ENCODE measurements around the gene LAPTM5.

Gene LAPTM5

DNA sequence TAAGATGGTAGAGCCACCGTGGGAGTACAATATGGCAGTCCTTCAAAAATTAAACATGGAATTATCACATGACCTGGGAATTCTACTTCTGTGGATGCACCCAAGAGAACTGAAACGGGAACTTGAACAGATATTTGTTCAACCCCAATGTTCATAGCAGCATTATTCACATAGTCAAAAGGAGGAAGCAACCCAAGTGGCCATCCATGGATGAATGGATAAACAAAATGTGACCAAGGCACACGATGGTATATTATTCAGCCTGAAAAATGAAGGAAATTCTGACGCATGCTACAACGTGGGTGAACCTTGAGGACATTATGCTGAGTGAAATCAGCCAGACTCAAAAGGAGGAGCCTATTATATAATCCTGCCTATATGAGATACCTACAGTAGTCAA is 22.8 kb upstream of the LAPTM5 start:
- peak in 1 of 2 donors; percentile 58 for DNase-seq (ENCODE audit: low spot score in 2 of 2)
- H3K36me3 Mint-ChIP-seq: no peaks in the 10 kb centered on the region
- peaks cover 19% of the 10 kb centered on the region for H3K4me1 Mint-ChIP-seq
- peak overlapping the region; percentile 28 for H3K4me3 Mint-ChIP-seq
- H3K27me3 Mint-ChIP-seq: no peaks in the 10 kb centered on the region
- peak overlapping the region; percentile 94 for H3K27ac Mint-ChIP-seq
- ATAC-seq (ENCODE audit: low read depth): peak; percentile 74
- no peaks in the 10 kb centered on the region for H3K9me3 Mint-ChIP-seq

- Mint-ChIP-seq H3K4me1 (peaks cover 19% of the 10 kb centered on the region), H3K4me3 (peak overlapping the region; percentile 2), H3K36me3 (no peaks in the 10 kb centered on the region), H3K9me3 (no peaks in the 10 kb centered on the region), H3K27ac (peak overlapping the region; percentile 94), H3K27me3 (no peaks in the 10 kb centered on the region)
- DNase-seq (ENCODE audit: low spot score in 2 of 2) (peak; percentile 97 to 99), ATAC-seq (ENCODE audit: low read depth) (peak; percentile 59)
Measured at GRCh38 chr1:30779294-30780071, 21.9 kb upstream of the LAPTM5 start.

GRCh38 chr1:30778979-30779293 is 21.4 kb upstream of the LAPTM5 start:
- Mint-ChIP-seq H3K4me3 (no peak overlapping the region), H3K36me3 (no peaks in the 10 kb centered on the region), H3K4me1 (peaks cover 19% of the 10 kb centered on the region), H3K27me3 (no peaks in the 10 kb centered on the region), H3K27ac (peak overlapping the region; percentile 94), H3K9me3 (no peaks in the 10 kb centered on the region)
- ATAC-seq (ENCODE audit: low read depth) (no peak), DNase-seq (ENCODE audit: low spot score in 2 of 2) (no peak)

DNA sequence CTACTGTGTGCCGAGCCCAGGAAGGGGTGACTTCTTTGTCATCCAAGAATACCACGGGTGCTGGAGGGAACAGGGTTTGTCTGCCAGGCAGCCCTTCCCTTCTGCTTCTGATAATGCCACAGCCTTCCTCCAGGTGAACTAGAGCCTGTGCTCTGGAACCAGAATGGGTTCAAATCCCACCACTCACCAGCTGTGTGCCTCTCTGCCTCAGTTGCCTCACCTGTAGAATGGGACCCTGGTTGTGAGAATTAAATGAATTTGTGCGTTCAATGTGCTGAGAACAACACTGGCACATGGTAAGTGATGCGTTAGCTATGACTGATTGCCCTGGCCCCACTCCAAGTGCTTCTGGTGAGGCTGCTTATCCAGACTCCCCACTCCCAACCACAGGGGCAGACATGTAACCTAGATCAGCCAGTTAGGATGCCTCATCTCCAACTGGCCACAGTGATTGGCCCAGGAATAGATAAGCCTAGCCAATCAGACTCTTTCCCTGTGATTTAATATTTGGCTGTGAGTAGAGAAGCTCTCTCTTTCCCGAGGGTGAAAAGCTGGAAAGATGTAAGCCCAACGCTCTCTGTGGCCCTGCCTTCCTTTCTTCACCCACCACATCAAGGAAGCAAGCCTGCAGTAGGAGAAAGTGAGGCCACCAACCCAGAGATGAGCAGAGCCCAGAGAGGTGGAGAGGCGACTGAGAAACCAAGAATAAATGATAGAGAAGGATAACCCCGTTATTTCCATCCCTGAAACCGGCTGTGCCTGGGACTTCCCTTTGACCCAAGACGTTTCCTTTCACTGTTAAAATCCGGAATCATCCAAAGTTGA is 20.8 kb upstream of the LAPTM5 start:
- no peak overlapping the region for H3K4me3 Mint-ChIP-seq
- peaks cover 22% of the 10 kb centered on the region for H3K4me1 Mint-ChIP-seq
- no peaks in the 10 kb centered on the region for H3K9me3 Mint-ChIP-seq
- no peaks in the 10 kb centered on the region for H3K36me3 Mint-ChIP-seq
- DNase-seq (ENCODE audit: low spot score in 2 of 2) (no peak), ATAC-seq (ENCODE audit: low read depth) (no peak)
- H3K27ac Mint-ChIP-seq: peak overlapping the region; percentile 94
- no peaks in the 10 kb centered on the region for H3K27me3 Mint-ChIP-seq

GRCh38 chr1:30777904-30778153 is 20.3 kb upstream of the LAPTM5 start:
- Mint-ChIP-seq H3K4me3 (no peak overlapping the region), H3K9me3 (no peaks in the 10 kb centered on the region), H3K4me1 (peaks cover 22% of the 10 kb centered on the region), H3K36me3 (no peaks in the 10 kb centered on the region), H3K27me3 (no peaks in the 10 kb centered on the region), H3K27ac (no peak overlapping the region)
- DNase-seq (ENCODE audit: low spot score in 2 of 2) (no peak), ATAC-seq (ENCODE audit: low read depth) (no peak)

DNA sequence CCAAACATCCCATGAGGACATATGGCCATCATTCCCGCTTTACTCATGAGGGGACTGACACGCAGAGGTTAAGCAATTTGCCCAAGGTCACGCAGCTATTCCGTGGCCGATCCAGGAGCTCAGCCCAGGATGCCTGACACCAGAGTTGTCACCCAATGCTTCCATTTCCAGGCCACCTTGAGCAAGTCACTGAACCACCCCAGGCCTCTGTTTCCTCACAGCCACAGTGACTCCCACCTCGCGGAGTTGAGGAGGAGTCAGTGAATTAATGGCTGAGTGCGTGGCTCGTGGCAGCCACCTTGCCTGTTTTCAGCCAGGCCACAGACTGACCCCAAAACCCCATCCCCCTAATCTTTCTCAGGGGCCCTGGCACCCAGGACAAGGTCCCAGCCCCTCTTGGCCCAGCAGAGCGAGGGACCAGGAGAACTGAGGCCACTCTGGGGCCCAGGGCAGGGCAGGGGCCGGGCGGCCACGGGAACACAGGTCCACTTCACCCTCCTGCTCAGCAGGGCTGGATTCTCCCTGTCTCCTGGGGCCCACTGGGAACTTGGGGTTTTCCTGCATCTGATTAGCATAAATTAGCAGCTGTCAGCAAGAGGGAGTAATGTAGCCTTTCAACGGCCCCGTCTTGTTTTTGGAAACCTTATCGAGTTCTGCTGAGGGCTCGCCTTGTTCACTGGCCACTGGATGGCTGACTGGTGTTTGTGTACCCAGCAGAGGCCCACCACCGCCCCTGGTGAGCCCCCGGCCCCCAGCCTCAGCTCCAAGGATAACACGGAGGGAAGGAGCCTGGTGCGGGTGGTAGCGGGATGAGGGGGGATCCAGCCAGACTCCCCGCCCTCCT is 19.7 kb upstream of the LAPTM5 start:
- Mint-ChIP-seq H3K27ac (no peak overlapping the region), H3K9me3 (no peaks in the 10 kb centered on the region), H3K36me3 (no peaks in the 10 kb centered on the region), H3K4me1 (peaks cover 20% of the 10 kb centered on the region), H3K27me3 (no peaks in the 10 kb centered on the region), H3K4me3 (no peak overlapping the region)
- ATAC-seq (ENCODE audit: low read depth) (no peak), DNase-seq (ENCODE audit: low spot score in 2 of 2) (no peak)

DNA sequence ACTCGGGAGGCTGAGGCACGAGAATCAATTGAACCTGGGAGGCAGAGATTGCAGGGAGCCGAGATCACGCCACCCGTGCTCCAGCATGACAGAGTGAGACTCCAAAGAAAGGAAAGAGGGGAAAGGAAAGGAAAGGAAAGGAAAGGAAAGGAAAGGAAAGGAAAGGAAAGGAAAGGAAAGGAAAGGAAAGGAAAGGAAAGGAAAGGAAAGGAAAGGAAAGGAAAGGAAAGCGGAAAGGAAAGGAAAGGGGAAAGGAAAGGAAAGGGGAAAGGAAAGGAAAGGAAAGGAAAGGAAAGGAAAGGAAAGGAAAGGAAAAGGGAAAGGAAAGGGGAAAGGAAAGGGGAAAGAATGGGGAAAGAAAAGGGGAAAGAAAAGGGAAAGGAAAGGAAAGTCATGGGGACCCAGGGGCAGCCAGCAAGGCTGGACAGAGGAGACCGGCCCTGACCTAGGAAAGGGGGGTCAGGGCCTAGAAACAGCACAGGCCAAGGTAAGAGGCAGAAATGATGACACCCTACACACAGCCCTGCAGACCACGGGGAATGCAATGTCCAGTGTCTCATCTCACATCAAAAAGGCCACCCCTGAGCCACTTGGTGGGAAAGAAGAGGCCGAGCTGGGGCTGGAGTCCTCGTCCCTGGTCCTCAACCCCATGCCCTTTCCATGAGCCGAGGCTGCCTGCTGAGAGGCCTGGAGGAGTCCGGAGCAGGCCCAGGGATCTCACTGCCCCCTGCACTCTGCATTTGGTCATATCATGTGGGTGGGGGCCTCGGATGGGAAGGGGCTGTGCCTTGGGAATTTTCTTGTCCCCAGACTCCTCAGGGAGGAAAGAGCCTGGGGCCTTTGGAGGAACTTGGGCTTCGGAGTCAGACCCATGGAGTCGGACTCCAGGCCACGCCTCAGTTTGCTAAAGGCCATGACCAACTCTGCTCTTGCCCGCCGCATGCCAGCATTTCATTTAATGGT is 18.8 kb upstream of the LAPTM5 start:
- peaks cover 20% of the 10 kb centered on the region for H3K4me1 Mint-ChIP-seq
- no peaks in the 10 kb centered on the region for H3K27me3 Mint-ChIP-seq
- H3K9me3 Mint-ChIP-seq: no peaks in the 10 kb centered on the region
- no peak overlapping the region for H3K27ac Mint-ChIP-seq
- no peak overlapping the region for H3K4me3 Mint-ChIP-seq
- H3K36me3 Mint-ChIP-seq: no peaks in the 10 kb centered on the region
- ATAC-seq (ENCODE audit: low read depth) (no peak), DNase-seq (ENCODE audit: low spot score in 2 of 2) (no peak)

DNA sequence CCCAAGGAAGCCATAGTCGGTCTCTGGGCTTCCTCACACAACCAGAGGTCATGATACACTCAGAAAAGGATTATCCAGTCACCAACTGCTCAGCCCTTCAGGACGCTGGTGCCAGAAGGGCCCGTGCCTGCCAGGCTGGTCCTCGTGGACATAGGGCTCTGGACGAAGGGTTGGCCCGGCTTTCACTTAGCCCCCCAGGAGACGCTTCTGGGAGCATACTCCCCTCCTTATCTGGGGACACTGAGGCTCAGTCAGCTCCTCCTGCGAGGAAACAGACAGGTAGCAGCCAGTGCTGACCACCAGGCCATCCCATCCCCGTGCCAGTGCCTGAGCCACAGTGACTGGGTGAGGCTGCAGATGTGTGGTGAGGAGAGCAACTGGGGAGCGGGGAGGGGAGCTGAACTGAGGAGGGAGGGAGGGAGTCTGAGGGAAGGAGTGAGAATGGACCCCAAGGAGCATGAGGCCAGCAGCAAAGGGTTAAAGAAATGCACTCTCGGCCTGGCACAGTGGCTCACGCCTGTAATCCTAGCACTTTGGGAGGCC is 17.9 kb upstream of the LAPTM5 start:
- Mint-ChIP-seq H3K4me3 (no peak overlapping the region), H3K36me3 (no peaks in the 10 kb centered on the region), H3K4me1 (peaks cover 17% of the 10 kb centered on the region), H3K27ac (no peak overlapping the region), H3K27me3 (no peaks in the 10 kb centered on the region), H3K9me3 (no peaks in the 10 kb centered on the region)
- DNase-seq (ENCODE audit: low spot score in 2 of 2): no peak
- no peak for ATAC-seq (ENCODE audit: low read depth)

GRCh38 chr1:30774550-30775432 is 17.2 kb upstream of the LAPTM5 start:
- H3K27me3 Mint-ChIP-seq: no peaks in the 10 kb centered on the region
- DNase-seq (ENCODE audit: low spot score in 2 of 2): no peak
- no peak overlapping the region for H3K4me3 Mint-ChIP-seq
- peaks cover 13% of the 10 kb centered on the region for H3K4me1 Mint-ChIP-seq
- no peak for ATAC-seq (ENCODE audit: low read depth)
- H3K27ac Mint-ChIP-seq: no peak overlapping the region
- no peaks in the 10 kb centered on the region for H3K9me3 Mint-ChIP-seq
- no peaks in the 10 kb centered on the region for H3K36me3 Mint-ChIP-seq

DNA sequence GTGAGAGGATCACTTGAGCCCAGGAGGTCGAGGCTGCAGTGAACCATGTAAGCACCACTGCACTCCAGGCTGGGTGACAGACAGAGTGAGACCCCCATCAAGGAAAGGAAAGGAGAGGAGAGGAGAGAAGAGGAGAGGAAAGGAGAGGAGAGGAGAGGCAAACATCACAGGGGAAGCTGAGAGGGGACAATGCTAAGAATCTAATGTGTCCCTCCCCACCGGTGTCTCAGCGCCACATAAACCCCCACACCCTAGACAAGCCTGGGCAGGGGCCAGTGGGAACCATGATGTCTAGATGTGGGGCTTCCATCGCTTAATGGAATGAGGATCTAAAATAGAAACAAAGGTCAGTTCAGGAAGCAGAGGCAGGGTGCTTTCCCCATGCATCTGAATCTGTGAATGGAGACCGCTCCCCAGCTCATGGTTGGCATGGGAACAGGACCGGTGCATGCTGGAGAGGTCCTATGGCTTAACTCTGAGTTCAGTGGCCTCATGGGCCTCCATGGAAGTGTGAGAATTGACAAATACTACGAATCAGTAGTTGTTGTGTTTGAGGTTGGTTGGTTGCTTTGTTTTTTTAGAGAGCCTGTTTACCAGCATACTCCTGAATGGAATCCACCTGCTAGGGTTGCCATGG is 16.3 kb upstream of the LAPTM5 start:
- peaks cover 6% of the 10 kb centered on the region for H3K4me1 Mint-ChIP-seq
- no peak for ATAC-seq (ENCODE audit: low read depth)
- no peak overlapping the region for H3K27ac Mint-ChIP-seq
- no peak for DNase-seq (ENCODE audit: low spot score in 2 of 2)
- H3K4me3 Mint-ChIP-seq: no peak overlapping the region
- H3K36me3 Mint-ChIP-seq: no peaks in the 10 kb centered on the region
- no peaks in the 10 kb centered on the region for H3K9me3 Mint-ChIP-seq
- H3K27me3 Mint-ChIP-seq: no peaks in the 10 kb centered on the region

DNA sequence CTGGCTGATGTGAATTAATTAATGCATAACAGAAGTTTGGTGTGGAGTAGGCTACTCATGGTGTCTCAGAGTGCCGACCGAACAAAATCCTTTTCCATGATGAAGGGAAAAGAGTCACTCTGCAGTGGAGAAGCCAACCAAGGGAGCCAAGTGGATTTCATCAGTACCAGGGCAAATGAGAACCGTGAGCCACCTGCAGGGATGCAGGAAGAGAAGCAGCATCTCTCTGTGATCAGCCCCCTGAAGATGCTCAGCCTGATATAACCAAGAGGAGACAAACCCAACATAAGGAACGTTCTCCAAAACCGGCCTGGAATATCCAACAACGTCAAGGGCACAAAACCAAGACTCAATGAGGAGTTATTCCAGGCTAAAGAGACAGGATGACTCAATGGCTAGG is 13.4 kb upstream of the LAPTM5 start:
- Mint-ChIP-seq H3K27me3 (no peaks in the 10 kb centered on the region), H3K36me3 (no peaks in the 10 kb centered on the region), H3K4me3 (no peak overlapping the region), H3K27ac (no peak overlapping the region), H3K9me3 (no peaks in the 10 kb centered on the region), H3K4me1 (peaks cover 5% of the 10 kb centered on the region)
- ATAC-seq (ENCODE audit: low read depth) (no peak), DNase-seq (ENCODE audit: low spot score in 2 of 2) (no peak)

DNA sequence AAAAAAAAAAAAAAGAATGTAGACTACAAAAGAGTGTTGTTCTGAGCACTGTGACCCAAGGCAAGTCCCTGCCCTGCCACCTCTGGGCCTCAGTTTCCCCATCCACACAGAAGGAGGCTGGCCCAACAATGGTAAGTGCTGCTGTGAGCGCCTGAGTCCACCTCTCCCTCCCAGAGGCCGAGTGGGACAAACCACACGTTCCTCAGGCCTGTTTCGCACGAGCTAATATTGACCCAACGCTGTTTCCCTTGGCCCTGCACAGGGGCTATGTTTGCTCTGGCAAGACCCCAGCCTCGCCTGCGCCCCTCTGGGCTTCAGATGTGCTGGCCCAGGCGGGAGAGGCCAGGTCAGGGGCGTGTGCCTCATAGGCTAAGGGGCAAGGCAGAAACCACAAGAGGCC is 12.6 kb upstream of the LAPTM5 start:
- no peaks in the 10 kb centered on the region for H3K9me3 Mint-ChIP-seq
- no peaks in the 10 kb centered on the region for H3K36me3 Mint-ChIP-seq
- H3K27me3 Mint-ChIP-seq: no peaks in the 10 kb centered on the region
- H3K27ac Mint-ChIP-seq: no peak overlapping the region
- no peak overlapping the region for H3K4me3 Mint-ChIP-seq
- DNase-seq (ENCODE audit: low spot score in 2 of 2) (no peak), ATAC-seq (ENCODE audit: low read depth) (no peak)
- peaks cover 5% of the 10 kb centered on the region for H3K4me1 Mint-ChIP-seq

Measured in memory B cell (primary cell).